HG03064 (cell line): ENCODE results near the gene PCED1B.
"Not testable (repeated sequence)": the region's sequence is repeated elsewhere in the genome, so short reads cannot be mapped to it uniquely, and the experiment has no call there.

Experiments
- ATAC-seq: cut with Tn5 transposase; IDR thresholded peaks from one replicate; pipeline ENCODE4 v1.9.1; 2021; ENCODE audit warnings: low read depth; ENCODE audit not compliant: unreplicated experiment

Gene PCED1B

DNA sequence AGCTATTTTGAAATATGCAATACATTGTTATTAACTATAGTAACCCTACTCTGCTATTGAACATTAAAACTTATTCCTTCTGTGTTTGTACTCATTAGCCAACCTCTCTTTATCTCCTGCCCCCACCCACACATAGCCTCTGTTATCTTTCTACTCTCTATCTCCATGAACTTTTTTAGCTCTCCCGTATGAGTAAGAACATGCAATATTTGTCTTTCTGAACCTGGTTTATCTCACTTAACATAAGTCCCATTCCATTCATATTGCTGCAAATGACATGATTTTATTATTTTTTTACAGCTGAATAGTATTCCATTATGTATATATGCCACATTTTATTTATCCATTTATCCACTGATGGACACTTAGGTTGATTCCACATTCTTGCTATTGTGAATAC is 79.4 kb downstream of the PCED1B start:
- ATAC-seq: no peak

DNA sequence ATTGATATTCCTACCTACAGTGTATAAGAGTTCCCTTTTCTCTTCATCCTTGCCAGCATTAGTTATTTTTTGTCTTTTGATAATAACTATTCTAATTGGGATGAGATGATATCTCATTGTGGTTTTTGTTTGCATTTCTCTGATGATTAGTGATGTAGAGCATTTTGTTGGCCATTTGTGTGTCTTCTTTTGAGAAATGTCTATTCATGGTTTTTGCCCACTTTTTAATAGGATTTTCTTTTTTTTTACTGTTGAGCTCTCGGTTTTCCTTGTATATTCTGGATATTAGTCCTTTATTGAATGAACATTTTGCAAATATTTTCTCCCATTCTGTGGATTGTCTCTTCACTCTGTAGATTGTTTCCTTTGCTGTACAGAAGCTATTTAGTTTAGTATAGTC is 79.9 kb downstream of the PCED1B start:
- ATAC-seq: no peak

DNA sequence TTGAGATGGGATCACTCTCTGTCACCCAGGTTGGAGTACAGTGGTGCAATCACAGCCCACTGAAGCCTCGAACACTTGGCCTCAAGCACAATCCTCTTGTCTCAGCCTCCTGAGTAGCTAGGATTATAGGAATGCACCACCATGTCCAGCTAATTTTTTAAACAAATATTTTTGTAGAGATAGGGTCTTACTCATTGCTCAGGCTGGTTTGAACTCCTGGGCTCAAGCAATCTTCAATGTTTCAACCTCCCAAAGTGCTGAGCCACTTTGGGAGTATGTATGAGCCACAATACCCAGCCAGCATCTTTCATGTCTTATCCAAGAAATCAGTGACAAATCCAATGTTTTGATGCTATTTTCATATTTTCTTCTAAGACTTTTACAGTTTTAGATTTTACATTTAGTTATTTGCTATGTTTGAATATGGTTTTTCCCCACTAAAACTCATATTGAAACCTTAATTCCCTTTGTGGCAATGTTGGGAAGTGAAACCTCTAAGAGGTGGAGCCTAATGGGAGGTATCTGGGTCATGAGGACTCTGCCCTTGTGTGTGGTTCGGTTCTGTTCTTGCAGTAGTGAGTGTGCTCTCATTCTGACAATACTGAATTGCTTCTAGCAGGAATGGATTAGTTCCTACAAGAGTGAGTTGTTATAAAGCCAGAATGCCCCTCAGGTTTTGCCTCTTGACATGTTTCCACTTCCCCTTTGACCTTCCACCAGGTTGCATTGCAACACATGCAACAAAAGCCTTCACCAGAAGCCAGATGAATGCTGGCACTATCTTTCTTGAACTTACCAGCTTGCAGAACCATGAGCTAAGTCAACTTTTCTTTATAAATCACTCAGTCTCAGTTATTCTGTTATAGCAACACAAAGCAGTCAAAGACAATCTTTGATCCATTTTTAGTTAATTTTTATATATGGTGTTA is 81.2 kb downstream of the PCED1B start:
- no peak for ATAC-seq

DNA sequence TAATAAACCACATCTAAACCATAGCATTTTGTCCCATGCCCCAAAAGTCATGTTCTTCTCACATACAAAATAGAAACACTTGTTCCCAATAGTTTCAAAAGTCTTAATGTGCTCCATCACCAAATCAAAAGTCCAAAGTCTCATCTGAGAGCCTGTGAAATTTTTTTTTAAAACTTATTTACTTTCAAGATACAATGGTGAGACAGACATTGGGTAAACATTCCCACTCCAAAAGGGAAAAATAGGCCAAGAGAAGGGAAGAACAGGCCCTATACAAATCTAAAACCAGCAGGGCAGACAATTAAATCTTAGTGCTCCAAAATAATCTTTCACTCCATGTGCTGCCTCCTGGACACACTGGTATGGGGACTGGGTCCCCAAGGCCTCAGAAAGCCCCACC is 84.7 kb downstream of the PCED1B start:
- no peak for ATAC-seq

DNA sequence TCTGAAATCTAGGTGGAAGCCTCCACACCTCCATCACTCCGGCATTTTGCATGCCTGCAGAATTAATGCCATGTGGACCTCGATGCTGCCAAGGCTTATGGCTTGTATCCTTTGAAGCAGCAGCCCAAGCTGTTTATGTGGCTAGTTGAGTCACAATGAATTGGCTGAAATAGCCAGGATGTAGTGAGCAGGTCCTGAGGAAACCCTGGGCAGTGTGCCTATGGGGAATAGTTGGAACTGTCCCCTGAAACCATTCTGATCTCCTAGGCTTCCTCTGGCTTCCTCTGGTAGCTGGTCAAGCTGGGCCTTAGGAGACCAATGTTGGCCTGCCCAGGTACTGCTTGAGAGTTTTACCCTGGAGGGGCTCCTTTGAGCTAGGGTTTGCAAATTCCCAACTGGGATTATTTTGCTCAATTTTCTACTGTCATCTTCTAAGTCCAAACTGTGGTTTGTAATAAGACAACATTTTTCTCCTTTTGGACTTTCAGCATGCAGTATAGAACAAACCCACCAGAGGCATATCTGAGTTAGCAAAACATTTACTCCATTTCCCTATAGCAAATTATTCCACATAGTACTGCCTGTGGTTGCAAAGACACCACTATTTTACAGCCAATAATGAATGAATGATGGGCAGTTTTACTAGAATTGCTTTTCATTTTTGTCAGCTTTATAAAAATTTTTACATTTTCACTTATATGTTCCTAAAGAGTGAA is 85.5 kb downstream of the PCED1B start:
- ATAC-seq: no peak

DNA sequence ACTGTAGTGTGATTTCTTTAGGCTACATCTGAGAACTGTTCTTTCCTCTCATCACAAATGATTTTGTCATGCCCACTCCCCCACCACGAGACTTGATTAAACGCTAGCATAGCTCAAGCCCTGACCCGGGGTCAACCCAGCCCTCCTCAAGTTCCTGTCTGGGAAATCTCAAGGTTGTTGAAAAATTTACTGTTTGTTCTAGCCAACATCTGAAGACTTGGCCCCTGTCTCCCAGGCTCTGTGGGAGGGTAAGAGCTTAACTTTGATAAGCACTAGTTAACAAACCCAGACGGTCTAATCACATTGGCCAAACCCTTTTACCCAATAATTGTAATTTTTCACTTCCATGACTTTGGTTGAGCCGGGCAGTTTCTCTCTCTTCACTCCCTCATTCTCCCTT is 86.5 kb downstream of the PCED1B start:
- no peak for ATAC-seq

DNA sequence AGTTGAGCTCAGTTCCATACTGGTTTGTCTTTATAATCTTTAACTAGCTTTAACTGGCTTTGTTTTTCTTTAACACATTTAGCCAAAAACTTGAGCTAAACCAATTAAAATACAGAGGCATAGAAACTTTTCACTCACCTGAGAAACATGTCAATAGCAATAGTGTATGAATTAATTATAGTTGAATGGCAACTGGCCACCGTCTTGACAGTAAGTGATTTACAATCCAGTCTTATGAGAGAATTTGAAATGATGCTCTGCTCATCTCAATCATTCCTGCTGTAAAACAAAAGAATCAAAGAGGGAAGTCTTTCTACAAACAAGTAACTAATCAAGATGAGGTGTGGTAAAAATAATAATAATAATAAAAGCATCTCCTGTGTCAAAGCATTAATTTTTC is 86.9 kb downstream of the PCED1B start:
- no peak for ATAC-seq

DNA sequence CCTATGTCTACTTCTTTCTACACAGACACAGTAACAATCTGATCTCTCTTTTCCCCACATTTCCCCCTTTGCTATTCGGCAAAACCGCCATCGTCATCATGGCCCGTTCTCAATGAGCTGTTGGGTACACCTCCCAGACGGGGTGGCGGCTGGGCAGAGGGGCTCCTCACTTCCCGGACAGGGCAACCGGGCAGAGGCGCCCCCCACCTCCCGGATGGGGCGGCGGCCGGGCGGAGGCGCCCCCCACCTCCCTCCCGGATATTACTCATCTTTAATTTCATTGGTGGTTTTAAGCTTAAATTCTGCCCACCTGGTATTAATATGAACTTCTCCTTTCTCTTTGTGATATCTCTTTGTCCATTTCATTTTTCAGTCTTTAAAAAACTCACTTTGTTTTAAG is 90.9 kb downstream of the PCED1B start:
- ATAC-seq: not testable (repeated sequence)

DNA sequence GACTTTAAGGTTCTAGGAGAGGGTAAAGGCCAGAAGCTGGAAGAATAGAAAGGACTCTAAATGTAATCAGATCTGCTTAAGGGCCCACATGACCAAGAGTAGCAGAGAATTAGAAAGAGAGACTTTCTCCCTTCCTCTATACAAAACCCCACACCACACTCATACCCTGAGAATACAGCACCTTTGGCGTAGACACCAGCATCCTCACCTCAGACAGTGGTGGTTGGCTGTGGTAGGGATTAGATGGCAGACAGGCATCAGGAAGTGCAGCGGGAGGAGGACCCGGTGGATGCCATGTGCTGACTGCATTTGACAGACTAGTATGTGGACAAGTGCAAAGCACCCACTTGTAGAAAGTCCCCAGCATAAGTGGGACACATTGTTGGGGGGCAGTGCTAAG is 98.6 kb downstream of the PCED1B start:
- no peak for ATAC-seq

DNA sequence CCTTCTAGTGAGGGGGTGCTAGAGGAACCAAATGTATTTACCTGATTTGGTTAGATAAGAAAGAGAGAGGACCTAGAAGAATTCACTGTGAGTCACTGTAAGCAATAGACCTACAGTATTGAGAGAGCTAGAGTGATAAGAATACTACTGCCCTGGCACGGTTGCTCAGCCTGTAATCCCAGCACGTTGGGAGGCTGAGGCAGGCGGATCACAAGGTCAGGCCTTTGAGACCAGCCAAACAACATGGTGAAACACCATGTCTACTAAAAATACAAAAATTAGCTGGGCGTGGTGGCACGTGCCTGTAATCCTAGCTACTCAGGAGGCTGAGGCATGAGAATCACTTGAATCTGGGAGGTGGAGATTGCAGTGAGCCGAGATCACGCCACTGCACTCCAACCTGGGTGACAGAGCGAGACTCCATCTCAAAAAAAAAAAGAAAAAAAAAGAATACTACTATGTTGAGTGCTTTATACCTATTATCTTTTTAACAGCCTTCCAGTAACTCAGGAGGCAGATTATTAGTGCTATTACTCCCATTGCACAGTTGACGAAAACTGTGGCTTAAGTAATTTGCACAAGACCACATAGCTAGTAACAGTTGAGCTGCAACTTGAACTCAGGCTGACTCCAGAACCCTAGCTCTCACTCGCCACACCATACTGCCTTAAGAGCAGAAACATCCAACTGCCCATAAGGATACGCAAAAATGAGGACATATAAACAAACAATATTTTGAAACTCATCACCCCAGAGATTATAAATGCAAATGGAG is 102.9 kb downstream of the PCED1B start:
- ATAC-seq: not testable (repeated sequence)

DNA sequence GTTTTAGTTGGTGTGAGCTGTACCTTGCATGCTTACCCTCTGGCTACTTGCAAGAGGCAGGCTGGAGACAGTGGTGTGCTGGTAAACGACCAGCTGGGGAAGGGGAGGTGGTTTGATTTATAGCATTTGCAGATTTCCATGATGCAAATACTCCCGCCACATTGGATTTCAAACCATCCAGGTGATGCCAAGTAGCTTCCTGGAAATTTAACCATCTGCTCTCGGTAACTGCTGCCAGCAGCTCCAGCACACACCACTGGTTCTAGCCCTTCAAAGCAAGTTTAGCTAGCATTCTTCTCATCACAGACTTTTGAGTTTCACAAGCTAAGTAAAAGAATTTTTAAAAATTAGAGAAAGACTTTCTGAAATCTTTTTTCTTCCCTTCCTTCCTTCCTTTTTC is 104.8 kb downstream of the PCED1B start:
- no peak for ATAC-seq

DNA sequence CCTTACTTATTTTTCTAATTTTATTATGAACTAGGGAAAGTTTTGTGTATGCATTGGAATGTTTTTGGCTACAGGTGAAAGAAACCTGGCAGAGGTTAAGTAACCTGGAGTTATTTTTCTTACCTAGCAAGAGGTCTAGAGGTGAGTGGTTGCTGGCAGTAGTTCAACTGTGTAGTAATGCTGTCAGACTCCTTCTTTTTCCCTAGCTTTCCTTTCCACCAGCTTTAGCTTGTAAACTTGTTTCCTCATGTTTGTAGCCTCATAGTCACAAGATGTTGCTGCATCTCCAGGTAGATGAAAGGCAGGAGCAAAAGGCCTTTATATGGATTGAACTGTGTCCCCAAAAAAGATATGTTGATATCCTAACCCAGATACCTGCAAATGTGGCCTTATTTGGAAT is 105.4 kb downstream of the PCED1B start:
- no peak for ATAC-seq

DNA sequence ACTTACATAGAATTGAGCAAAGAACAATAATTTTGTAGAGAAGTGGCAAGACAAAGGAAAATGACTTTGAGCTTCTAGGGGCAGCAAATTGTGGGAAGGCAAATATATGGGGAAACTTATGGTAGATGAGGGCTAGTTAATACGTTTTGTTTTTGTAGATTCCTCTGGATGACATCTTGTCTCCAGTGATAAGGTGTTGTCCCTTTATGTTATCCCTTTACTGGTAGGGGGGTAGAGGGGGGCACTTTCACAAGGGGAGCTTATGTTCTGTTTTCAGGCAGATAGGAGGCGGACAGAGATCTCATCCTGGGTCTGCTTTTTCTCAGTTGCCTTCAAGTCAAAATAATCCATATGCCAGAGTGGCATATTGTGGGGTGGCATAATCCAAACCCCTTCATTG is 106.8 kb downstream of the PCED1B start:
- ATAC-seq: no peak

DNA sequence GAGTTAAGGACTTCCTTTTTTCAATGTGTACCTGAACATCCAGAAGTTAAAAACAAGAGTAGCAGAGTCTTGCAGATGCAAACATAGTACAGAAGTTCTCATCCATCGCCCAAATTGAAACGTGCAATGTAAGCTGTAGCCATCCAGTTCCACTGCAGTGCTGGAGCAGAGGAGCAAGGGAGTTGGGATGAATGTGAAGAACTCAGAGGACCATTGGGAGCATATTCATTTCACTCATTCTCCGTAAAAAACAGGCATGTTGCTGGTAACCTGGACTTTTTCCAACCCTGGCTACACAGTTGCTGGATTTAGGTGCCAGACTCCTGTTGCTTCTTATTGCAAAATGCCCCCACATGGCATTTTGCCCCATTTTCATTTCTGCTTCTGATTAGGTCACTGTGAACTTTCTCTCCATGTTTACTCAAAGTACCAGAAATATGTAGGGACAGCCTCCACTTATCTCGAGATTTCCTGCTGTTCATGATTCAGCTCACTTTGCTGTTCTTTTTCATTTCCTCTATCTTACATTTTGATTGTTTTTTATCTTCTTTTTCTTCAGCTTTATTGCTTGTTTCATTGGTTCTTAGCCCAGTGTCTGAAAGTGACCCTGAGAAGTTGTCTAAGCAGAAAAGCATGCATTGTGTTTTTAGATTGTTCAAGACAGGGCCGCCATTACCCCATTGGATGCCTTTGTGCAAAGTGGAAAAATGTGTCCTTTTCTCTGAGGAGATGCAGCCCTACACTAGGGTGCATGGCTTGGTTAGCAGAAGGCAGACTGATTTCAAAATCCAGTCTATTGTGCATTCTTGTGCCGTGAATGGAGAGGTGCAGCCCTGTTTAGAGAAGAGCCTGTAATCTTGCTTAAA is 109.4 kb downstream of the PCED1B start:
- ATAC-seq: no peak

DNA sequence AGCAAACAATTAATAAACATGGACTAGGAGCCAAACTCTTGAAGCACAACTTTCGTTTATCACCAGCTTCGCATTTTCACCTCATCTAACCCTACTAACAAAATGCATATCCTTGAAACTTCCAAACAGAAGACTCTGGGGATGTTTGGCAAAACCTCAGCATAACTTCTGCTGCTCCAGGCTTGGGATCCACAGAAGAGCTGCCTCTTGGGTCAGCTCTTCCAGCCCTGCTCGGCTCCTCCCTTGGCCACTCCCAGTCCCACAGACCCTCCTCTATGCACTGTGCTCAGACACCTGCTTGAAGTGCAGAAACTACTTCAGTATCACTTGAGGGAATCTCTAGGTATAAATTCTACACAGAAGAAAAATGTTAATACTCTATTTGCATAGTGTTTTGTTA is 110.3 kb downstream of the PCED1B start:
- ATAC-seq: no peak

DNA sequence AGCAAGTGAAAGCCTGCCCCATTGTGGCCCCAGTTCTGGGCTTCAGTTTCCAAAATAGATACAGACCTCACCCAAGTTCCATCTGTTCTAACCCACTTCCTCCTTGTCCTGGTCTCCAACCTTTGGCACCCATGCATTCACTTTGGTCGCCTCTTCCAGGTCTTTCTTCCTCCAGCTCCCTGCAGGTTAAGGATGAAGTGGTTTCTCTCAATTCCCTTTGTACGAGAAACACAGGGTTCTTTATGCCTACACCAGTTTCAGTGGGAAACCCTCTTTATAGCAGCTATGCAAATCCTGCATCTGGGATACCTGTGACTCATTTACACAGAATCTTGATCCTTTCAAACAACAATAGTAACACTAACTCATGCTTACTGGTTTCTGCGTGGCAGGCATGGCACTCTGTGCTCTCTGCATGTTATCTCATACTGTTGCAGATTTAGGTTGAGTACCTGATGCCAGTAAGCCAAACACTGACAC is 110.9 kb downstream of the PCED1B start:
- no peak for ATAC-seq

DNA sequence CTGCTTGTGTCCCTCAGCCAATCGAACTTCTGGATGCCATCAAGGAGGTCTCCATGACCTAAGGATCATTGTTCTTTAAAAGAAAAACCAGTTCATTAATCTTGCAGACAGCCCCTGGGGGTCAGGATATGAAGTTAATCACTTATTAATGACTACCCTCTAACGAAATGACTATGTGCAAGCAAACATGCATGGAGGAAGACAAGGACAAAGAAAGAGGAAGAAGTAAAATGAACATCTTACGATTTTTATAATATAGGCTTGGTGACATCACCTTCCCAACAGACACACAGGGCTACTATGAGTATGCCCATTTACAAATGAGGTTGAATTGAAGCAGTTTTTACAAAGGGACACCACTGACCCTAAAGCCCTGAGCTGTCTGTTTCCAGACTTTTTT is 111.5 kb downstream of the PCED1B start:
- no peak for ATAC-seq

DNA sequence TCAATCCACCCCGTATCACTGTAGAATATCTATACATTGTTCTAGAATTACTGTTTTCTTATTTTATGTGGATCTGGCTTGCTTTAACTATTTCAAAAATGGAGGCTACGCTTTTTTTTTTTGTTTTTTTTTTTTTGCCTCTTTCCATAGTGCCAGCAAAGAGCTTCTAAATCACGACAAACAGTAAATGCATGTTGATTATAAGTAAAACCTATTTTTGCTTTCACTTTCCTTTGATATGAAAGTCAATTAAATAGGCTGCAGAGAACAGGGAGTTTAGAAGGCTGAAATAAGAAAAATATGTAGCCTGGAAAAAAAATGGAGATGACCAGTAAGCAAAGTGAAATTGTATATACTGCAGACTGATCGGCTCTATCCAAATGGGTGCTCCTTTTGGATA is 112.6 kb downstream of the PCED1B start:
- no peak for ATAC-seq

DNA sequence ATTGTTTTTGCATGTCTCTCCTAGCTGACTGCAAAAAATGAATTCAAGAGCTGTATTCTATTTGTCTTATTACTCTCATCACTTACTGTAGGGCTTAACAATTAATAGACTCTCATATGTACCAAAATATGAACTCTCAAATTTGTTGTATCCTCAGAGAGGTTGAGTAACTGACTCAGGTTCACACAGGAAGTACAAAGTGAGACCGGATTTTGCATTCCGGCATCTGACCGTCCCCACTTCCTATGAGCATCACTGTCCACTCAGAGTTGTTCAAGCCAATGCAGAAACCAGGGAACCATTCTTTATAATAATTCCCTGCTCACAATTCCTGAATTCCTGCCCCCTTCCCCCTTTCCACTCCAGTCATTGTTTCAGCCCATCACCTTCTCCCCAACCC is 113.6 kb downstream of the PCED1B start:
- ATAC-seq: no peak

DNA sequence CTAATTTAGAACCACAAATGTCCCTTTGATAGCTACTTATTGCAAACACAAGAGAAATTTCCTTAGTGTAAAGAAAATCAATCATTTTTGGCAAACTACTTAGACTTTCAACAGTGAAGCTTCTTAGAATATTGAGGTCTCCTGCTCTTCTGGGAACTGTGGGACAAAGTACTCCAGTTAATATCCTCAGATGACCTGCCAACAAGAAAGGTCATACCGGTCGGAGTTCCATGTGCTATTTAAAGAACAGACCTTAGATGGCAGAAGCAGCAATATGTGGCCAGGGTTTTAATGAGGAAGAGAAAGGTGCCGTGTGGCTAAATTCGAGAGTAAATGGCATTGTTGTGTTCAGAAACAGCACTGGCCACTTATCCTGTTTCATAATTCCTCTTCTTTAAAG is 115.1 kb downstream of the PCED1B start:
- no peak for ATAC-seq
